Stomach (tissue), 4 donors: ENCODE measurements around the gene USP48.

Source experiments
- POLR2A ChIP-seq, 4 donors: fragments of 450-650 bp; IDR thresholded peaks; one replicate each; pipeline ENCODE4 v1.6.1; 2016; ENCODE audit warnings: antibody characterized with exemption in 4 of 4, control low read depth in 2 of 4, mild to moderate bottlenecking in 1 of 4, moderate library complexity in 1 of 4
- TF ChIP-seq, protein P1 (sequence below), 7 experiments: fragments of 450-650 bp in 4 of 7; fragments of 200-600 bp in 3 of 7; sonication (generic) in 3 of 7; IDR thresholded peaks; one replicate each; pipeline ENCODE4 v1.5.1; 2016 to 2019; ENCODE audit warnings: antibody characterized with exemption in 7 of 7, control low read depth in 2 of 7, mild to moderate bottlenecking in 1 of 7

DNA sequence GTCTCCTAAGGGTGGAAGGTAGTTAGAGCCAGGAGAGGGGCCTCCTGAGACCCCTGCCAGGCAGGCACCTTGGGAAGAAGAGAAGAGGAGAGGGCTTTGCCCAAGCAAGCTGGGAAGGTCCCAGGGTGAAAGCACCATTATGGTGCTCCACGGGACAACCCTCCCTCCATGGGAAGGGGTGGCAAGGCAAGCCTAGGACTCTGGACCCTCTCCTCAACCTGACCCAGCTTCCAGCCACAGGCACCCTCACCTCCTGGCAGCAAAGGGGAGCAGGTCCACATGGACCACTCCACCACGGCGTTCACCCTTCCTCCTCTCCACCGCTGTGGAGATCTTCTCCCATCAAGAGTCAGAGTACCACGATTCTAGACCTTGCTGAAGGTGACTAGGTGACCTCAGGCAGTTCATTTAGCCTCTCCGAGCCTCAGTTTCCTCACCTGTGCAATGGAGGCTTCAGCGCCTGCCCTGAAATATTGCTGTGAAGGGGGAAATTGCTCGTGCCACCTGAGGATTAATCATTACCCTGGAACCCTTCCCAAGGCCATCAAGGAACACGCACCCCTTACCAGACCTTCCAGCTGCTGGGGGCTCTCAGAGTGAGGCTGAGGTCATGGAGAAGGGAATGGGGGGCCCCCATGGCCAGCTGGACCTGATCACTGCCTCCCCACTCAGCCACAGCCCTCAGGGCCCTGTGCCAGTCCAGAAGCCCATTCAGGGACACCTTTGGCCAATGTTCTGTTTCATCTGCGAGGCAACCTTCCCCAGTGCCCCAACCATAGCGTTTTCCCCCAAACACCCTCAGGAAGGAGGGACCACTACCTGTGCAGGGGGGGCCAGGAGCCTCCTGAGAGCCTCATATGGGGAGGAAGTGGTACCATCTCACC lies 115.4 kb downstream of the USP48 start:
- TF ChIP-seq, protein P1, sequence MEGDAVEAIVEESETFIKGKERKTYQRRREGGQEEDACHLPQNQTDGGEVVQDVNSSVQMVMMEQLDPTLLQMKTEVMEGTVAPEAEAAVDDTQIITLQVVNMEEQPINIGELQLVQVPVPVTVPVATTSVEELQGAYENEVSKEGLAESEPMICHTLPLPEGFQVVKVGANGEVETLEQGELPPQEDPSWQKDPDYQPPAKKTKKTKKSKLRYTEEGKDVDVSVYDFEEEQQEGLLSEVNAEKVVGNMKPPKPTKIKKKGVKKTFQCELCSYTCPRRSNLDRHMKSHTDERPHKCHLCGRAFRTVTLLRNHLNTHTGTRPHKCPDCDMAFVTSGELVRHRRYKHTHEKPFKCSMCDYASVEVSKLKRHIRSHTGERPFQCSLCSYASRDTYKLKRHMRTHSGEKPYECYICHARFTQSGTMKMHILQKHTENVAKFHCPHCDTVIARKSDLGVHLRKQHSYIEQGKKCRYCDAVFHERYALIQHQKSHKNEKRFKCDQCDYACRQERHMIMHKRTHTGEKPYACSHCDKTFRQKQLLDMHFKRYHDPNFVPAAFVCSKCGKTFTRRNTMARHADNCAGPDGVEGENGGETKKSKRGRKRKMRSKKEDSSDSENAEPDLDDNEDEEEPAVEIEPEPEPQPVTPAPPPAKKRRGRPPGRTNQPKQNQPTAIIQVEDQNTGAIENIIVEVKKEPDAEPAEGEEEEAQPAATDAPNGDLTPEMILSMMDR (IDR thresholded peaks at IDR 0.05): no peak
- TF ChIP-seq POLR2A (IDR thresholded peaks at IDR 0.05): no peak
